HG03064 (cell line): ENCODE results near the gene SLC25A21.

ENCODE experiments used
- ATAC-seq: cut with Tn5 transposase; IDR thresholded peaks from one replicate; pipeline ENCODE4 v1.9.1; 2021; ENCODE audit warnings: low read depth; ENCODE audit not compliant: unreplicated experiment

The SLC25A21 gene

GRCh38 chr14:36675581-36675980 is 496.8 kb downstream of the SLC25A21 start:
- ATAC-seq = no peak

DNA sequence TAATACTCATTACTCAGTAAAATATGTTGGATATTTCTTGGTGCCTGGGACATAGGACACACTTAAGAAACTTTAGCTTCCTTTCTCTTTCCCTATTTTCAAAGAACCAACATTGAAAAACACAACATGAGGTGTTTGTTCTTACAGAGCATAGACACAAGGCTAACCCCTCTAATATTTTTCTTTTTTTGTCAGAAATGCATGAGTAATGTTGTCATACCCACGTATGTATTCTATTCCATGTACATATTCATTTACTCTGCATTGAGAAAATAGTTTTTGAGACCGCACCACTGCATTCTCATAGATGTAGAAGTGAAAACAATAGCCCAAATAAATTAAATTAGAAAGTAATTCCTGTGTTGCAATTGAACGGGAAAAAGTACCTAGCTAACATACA is 497.7 kb downstream of the SLC25A21 start:
- no peak for ATAC-seq

GRCh38 chr14:36672095-36672494 is 500.3 kb downstream of the SLC25A21 start:
- no peak for ATAC-seq

DNA sequence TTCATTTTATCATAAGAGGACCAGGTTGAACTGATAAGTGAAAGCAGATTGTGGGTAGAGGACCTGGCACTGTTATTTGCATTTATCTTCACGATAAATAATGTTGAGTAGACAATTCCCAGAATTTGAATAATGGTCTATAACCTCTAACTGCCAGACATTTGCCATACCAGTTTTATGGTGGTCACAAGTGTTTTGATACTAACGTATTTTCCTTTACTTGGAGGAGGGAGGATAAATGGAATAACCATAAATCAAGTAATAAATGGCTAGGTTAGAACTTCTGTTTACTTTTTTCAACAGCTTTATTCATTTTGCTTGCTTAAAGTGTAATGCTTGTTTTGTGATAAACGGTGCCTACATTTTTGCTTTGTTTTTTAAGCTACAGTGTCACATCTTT is 501.3 kb downstream of the SLC25A21 start:
- ATAC-seq = no peak

- ATAC-seq = no peak
These were observed 504.7 kb downstream of the SLC25A21 start for GRCh38 chr14:36667679-36668078.

DNA sequence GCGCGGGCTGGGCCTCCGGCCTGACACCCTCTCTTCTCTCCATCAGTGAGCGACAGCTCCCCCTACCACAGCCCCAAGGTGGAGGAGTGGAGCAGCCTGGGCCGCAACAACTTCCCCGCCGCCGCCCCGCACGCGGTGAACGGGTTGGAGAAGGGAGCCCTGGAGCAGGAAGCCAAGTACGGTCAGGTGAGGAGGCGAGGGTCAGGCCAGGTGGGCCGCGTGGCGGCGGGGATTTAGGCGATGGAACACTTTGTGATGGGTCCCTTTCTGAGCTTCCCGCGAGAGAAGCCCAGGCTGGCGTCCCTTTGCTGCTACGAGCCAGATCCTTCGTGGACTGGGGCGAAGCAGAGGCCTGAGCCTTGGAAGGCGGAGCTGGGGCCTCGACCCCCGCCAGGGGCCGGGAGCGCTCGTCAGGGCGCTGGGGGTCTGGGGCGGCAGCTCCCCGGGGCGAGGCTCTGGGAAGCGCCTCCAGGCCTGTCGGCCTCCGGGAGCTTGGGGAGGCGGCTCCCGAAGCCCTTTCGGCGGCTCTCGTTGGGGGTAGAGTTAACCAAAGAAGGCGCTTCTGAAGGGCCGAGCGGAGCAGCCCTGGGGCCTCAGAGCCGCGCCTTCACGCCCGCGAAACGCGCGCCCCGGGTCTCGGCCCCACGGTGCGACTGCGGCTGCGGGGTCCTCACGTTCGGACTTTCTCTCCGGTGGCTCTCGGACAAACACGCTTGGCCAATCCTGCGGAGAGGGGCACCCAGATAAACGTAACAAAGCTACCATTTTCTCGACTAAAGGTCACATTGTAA is 505.8 kb downstream of the SLC25A21 start:
- ATAC-seq = no peak

DNA sequence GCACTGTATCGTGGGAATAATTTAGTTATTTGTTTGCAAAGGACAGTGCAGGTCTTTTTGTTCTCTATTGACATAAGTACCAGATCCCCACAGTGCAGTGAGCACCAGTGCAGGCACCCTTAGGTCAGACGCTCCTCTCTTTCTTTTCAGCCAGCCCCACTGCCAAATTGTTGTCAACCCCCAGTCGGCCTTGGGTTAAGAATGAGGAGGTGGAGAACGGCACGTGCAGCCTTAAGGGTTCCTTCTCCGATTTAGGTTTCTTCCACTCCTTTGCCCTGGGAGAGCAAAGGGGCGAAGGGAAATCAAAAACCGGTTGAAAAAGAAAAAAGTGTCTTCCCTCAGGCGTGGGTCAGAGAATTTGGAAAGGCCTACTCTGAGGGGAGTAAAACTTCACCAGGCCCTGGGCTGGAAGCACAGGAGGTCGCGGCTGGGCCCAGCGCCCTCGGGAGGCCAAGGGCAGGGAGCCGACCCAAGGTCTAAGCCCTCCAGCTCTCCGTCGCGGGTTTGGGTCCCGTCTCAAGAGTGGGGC is 506.5 kb downstream of the SLC25A21 start:
- ATAC-seq = no peak

DNA sequence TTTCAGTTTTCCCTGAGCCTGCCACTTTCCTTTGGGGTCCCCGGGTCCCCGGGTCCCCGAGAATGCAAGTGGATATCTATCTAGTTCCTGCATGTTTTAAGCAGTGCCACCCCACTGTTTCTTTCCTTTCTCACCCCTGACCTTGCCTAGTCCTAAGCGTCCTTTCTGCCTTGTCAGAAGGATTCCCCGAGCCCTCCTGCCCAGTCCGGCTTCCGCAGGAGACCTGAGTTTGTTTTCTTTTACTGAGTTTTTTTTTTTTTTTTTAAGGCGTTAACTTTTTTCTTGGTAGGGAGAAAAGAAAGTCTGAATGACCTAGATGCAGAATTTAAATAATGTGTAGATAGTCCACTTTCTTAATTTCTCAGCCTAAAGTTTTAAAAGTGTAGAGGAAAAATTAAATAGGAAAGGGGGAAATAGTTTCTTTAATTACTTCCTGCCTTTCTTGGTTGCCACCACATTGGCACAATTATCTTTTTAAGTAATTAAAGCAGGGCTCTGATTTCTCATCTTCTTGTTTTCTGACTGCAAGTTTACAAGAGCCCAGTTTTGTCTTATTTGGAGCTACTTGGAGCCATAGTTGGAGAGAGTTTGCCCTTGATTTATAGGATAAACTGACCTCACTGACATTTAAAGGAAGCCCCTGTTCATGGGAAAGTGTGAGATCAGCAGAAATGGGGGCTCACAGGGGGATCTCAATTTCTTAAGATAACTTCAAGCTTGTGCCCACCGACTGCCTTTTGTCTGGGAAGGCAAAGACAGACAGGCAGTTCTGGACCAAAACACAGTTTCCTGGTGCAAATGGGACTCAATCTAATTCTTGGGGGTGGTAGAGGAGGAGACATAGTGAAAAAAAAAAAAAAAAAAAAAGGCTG is 507.8 kb downstream of the SLC25A21 start:
- no peak for ATAC-seq

GRCh38 chr14:36663404-36664321 is 508.7 kb downstream of the SLC25A21 start:
- no peak for ATAC-seq

- ATAC-seq = no peak
These were observed 509.6 kb downstream of the SLC25A21 start for GRCh38 chr14:36662543-36663403.

DNA sequence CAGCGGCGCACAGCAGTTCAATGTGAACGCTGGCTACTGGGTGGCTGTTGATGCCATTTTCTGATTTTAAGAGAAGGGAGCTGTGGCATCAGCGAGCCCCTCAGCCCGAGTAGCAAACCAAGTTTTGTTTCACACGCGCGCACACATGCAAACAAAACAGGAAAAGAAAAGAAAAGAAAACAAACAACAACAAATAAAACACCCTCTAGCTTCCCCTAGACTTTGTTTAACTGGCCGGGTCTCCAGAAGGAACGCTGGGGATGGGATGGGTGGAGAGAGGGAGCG is 510.2 kb downstream of the SLC25A21 start:
- no peak for ATAC-seq

GRCh38 chr14:36661506-36662257 is 510.7 kb downstream of the SLC25A21 start, which contains the start of gene PAX9:
Gene PAX9 (plus strand): TSS chr14:36661860. CDS start chr14:36662090, 230 bp downstream.
- ATAC-seq = no peak

DNA sequence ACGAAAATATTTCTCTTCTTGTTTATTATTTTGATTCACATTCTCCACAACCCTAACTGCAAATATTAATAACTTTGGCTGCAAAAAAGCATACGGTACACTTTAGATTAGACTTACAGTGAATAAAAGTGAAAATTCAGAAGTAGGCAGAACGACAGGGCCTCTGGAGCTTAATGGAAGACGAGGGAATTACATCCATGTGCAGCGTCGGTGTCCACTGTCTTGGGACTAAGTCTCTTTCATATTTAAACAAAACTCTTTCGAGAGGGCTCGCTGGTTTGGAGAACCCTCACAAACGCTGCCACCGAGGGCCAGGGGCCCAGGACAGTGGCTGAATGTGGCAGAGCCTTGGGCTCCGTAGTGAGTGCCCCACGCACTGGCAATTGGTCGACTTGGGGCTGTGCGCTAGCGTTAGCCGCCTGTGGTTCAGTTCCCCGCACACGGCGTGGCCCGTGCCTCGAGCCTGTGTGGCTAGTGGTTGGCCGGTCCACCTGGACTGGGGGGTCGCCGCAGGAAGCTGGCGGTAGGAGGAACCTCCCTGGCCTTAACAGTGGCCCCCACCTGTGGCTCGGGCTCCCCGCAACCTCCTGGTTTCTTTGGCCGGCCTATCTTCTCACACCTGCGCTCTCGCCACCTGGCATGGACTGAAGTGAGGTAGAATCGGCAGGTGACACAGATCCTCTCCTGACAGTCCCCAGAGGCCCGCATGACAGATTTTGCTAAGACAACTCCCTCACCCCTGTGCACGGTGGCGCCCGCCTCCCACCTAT is 511.5 kb downstream of the SLC25A21 start:
- ATAC-seq = no peak

DNA sequence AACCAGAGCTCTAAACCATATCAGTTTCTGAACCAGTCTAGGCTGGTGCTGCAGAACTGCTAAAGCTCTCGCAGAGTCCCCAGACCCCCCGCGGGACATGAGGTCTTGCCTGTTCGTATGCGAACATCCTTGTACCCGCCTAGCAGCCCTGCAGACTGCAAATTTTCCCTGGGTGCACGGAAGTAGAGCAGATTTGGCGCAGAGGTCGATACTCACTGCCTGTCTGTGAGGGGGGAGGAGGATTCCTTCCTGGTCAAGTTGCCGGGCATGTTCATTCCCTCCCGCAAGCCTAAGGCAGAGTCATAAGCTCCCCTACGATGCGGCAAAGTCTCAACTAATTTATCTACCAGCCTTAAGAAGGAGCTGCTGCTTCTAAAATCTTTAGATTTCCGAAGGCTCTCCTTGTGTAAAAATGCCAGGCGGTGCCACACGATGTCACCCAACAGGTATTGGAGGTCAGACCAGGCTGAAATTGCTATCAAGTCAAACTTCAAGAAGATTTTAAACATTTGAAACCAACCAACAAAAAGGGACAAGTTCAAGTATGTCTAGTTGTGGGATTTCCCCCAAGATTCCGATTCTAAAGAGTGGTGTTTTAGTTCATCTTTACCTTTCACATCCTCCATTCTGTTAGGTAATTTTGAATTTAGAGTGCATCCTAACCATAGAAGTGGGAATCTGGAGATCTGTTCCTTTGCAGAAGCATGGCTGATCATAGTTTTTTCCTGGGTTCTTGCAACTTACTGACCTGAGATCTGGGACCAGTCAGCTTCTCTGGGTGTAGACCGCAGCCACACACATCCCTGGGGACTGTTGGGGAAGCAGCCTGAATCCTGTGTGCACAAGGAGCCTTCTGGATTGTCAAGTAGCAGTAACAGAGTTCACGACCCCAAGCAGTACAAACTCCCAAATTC is 512.3 kb downstream of the SLC25A21 start:
- no peak for ATAC-seq

DNA sequence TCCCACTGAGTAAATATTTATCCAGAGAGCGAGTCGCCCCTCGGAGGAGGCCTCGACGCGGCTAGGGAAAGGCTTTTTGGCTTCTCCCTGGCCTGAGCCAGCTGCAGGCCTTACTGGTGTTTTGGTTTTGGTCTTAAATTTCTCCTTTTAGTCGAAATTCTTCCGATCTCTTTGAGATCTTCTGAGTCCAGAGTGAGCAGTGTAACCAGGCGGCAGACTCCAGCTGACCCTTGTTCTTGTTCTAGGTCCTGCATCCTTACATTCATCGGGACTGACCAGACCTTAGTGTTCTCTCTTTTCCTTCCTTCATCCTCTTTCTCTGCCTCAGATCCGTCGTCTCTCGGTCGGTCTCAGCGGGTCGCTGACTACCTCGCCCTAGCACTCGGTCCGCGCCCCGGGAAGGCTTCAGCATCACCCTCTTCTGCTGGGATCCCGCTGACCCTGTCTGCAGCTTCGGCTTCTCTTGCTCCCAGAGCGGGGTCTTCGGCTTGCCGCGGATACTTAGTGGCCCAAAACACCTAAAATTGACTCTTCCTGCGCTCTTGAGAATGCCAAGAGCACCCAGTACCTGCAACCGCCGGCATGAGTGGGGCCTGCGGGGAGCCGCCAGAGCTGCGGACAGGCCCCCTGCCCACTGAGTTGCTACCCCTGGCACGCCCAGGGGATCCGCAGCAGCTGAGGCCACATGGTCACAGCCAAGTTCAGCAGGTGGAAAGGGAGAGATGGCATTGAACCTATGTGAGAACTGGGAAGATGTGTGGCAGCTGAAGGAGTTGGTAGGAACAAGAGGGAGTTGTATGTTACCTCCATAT is 513.2 kb downstream of the SLC25A21 start:
- ATAC-seq = no peak
